Gastroesophageal sphincter (tissue), 3 donors: ENCODE measurements around the gene TDG.

Experiments used
- CTCF ChIP-seq, 4 experiments: fragments of 200-600 bp in 2 of 4; fragments of 450-650 bp in 2 of 4; sonication (generic) in 1 of 4; IDR thresholded peaks; one replicate each; pipeline ENCODE4 v1.5.1; 2017 to 2019; ENCODE audit warnings: antibody characterized with exemption in 4 of 4, mild to moderate bottlenecking in 2 of 4, moderate library complexity in 2 of 4
- POLR2A ChIP-seq, 2 donors: fragments of 450-650 bp; IDR thresholded peaks; one replicate each; pipeline ENCODE4 v1.6.1; 2017; ENCODE audit warnings: antibody characterized with exemption in 2 of 2, mild to moderate bottlenecking in 2 of 2, moderate library complexity in 1 of 2
- POLR2AphosphoS5 ChIP-seq: sonication (generic); formaldehyde crosslinking; IDR thresholded peaks from one replicate; pipeline ENCODE4 v1.6.1; 2017; ENCODE audit warnings: antibody characterized with exemption

GRCh38 chr12:103947871-103948555, 17.7 kb upstream of the TDG start:
- TF ChIP-seq POLR2A (IDR thresholded peaks at IDR 0.05) (no peak), CTCF (IDR thresholded peaks at IDR 0.05) (no peak), POLR2AphosphoS5 (no peak)
